PC-3 (cell line): Measurements from ENCODE around the gene USP14. TPM values are rescaled to one million over a fixed set of nuclear protein-coding genes. Genes with fewer than 3 reads are reported as not detected.

Experiments
- ATAC-seq: fragments of 200-7000 bp; cut with Tn5 transposase; 2 replicates; pipeline ENCODE4 v1.9.1; 2020; ENCODE audit warnings: mild to moderate bottlenecking, moderate library complexity
- BruUV-seq: library from RNA; stranded (reverse); fragments of 400-500 nt; replicated peaks from 2 replicates; lab custom pipeline; 2021; lab: Mats Ljungman, UMichigan
- CTCF ChIA-PET: fragments of 300-600 bp; sonication (Branson Sonifier 250); formaldehyde crosslinking; loops from one replicate; lab custom pipeline; 2022; ENCODE audit warnings: antibody characterized with exemption; lab: Charles Lee
- POLR2A ChIA-PET: fragments of 300-600 bp; sonication (Branson Sonifier 250); formaldehyde crosslinking; loops from one replicate; lab custom pipeline; 2022; ENCODE audit warnings: antibody characterized with exemption; ENCODE audit not compliant: unreplicated experiment; lab: Charles Lee
- DNase-seq: peaks from one replicate; pipeline ENCODE4 v3.0.0-alpha.2; 2015
- H2AFZ ChIP-seq: fragments of 300-600 bp; sonication (generic); 2 replicates; pipeline ENCODE4 v1.6.0; 2016; ENCODE audit warnings: antibody characterized with exemption, low read length
- H3F3A ChIP-seq: fragments of 300-600 bp; sonication (generic); one replicate; pipeline ENCODE4 v1.6.0; 2017; ENCODE audit warnings: antibody characterized with exemption, low read length, control low read depth, mild to moderate bottlenecking; ENCODE audit not compliant: unreplicated experiment
- H3K27ac ChIP-seq: fragments of 300-600 bp; sonication (generic); 2 replicates; pipeline ENCODE4 v1.5.1; 2016; ENCODE audit warnings: mild to moderate bottlenecking, low read length
- H3K27me3 ChIP-seq: fragments of 300-600 bp; sonication (generic); 2 replicates; pipeline ENCODE4 v1.6.1; 2016; ENCODE audit warnings: low read length, mixed read lengths
- H3K36me3 ChIP-seq: fragments of 300-600 bp; sonication (generic); 2 replicates; pipeline ENCODE4 v1.6.1; 2016; ENCODE audit warnings: low read depth, mixed run types, low read length, mixed read lengths
- H3K4me1 ChIP-seq: fragments of 300-600 bp; sonication (generic); 2 replicates; pipeline ENCODE4 v1.5.1; 2016; ENCODE audit warnings: low read length; ENCODE audit not compliant: insufficient read depth
- H3K4me2 ChIP-seq: fragments of 300-600 bp; sonication (generic); 2 replicates; pipeline ENCODE4 v1.6.0; 2016; ENCODE audit warnings: low read length
- H3K4me3 ChIP-seq: fragments of 300-600 bp; sonication (generic); 2 replicates; pipeline ENCODE4 v1.5.1; 2016; ENCODE audit warnings: mild to moderate bottlenecking, low read length, mixed read lengths
- H3K79me2 ChIP-seq: fragments of 300-600 bp; sonication (generic); 2 replicates; pipeline ENCODE4 v1.6.1; 2017; ENCODE audit warnings: low read length, mixed read lengths
- H3K9ac ChIP-seq: fragments of 300-600 bp; sonication (generic); 2 replicates; pipeline ENCODE4 v1.6.0; 2016; ENCODE audit warnings: mild to moderate bottlenecking, low read length
- H3K9me2 ChIP-seq: fragments of 300-600 bp; sonication (generic); replicated peaks from 2 replicates; pipeline ENCODE4 v1.6.1; 2016; ENCODE audit warnings: mixed run types, low read length, mixed read lengths
- H3K9me3 ChIP-seq: fragments of 300-600 bp; sonication (generic); 2 replicates; pipeline ENCODE4 v1.6.1; 2016; ENCODE audit warnings: low read length, mixed read lengths
- H4K20me1 ChIP-seq: fragments of 300-600 bp; sonication (generic); 2 replicates; pipeline ENCODE4 v1.6.1; 2016; ENCODE audit warnings: low read length, mixed read lengths
- CTCF ChIP-seq: fragments of 300-600 bp; sonication (generic); conservative IDR thresholded peaks from 2 replicates; pipeline ENCODE4 v1.5.1; 2017; ENCODE audit warnings: antibody characterized with exemption, low read depth, mild to moderate bottlenecking, low read length
- EZH2 ChIP-seq: fragments of 300-600 bp; sonication (generic); IDR thresholded peaks from one replicate; pipeline ENCODE4 v1.6.1; 2017; ENCODE audit warnings: antibody characterized with exemption, mild to moderate bottlenecking, low read length; ENCODE audit not compliant: unreplicated experiment
- EZH2phosphoT487 ChIP-seq: fragments of 300-600 bp; sonication (generic); IDR thresholded peaks from 2 replicates; pipeline ENCODE4 v1.6.1; 2018; ENCODE audit warnings: mild to moderate bottlenecking, antibody characterized with exemption, low read length, borderline replicate concordance
- intact Hi-C: fragments of 100-400 bp; cut with micrococcal nuclease; formaldehyde crosslinking; loops from 2 replicates; pipeline ENCODE4 v1.9.0; 2023
- total RNA-seq: library from RNA; depleted of rRNA; stranded (reverse); fragments of >200 nt; gene quantifications from 2 replicates; pipeline ENCODE4 v1.2.3, GENCODE V29; 2014

The USP14 gene
- total RNA-seq, 1 experiment from 2014 or later, result 30.7 TPM

GRCh38 chr18:135045-135444, 23.3 kb upstream of the USP14 start:
- CTCF ChIA-PET, result no interaction called here
- DNase-seq (no peak), ATAC-seq (no peak)
- intact Hi-C loops, result no loop called here
- no TSS peak for BruUV-seq
- Histone ChIP-seq H3K4me1 (no peaks in the 10 kb centered on the region), H3K27me3 (no peaks in the 10 kb centered on the region), H3K79me2 (no peaks in the 10 kb centered on the region), H4K20me1 (no peaks in the 10 kb centered on the region), H3K4me2 (no peak overlapping the region), H3K9me3 (no peaks in the 10 kb centered on the region), H3K27ac (no peak overlapping the region), H3K9me2 (no peaks in the 10 kb centered on the region), H3K9ac (no peak overlapping the region), H2AFZ (no peak overlapping the region), H3F3A (no peaks in the 10 kb centered on the region), H3K36me3 (no peaks in the 10 kb centered on the region), H3K4me3 (no peak overlapping the region)
- POLR2A ChIA-PET, result no interaction called here
- TF ChIP-seq EZH2phosphoT487 (no peak), CTCF (no peak), EZH2 (no peak)

- ChIA-PET CTCF (interaction anchor here (0.6 kb wide), 1 partner anchor 319 kb away, joined by 5 read pairs; no protein-coding TSS in a partner anchor), POLR2A (no interaction called here)
- no TSS peak for BruUV-seq
- no peaks in the 10 kb centered on the region for H3K27me3 ChIP-seq
- H3K9me2 ChIP-seq, result no peaks in the 10 kb centered on the region
- H3K9me3 ChIP-seq, result no peaks in the 10 kb centered on the region
- no peak for TF ChIP-seq CTCF
- no peak for TF ChIP-seq EZH2
- no peak for TF ChIP-seq EZH2phosphoT487
- H3K4me3 ChIP-seq, result no peak overlapping the region
- no peak overlapping the region for H2AFZ ChIP-seq
- H3K9ac ChIP-seq, result no peak overlapping the region
- DNase-seq (no peak), ATAC-seq (no peak)
- no peaks in the 10 kb centered on the region for H3K4me1 ChIP-seq
- no peaks in the 10 kb centered on the region for H4K20me1 ChIP-seq
- intact Hi-C loops, result no loop called here
- no peak overlapping the region for H3K4me2 ChIP-seq
- H3K27ac ChIP-seq, result no peak overlapping the region
- H3K36me3 ChIP-seq, result no peaks in the 10 kb centered on the region
- no peaks in the 10 kb centered on the region for H3F3A ChIP-seq
- H3K79me2 ChIP-seq, result no peaks in the 10 kb centered on the region
These were observed 21.9 kb upstream of the USP14 start for GRCh38 chr18:136433-136832.

- Histone ChIP-seq H3K27ac (no peak overlapping the region), H3K79me2 (no peaks in the 10 kb centered on the region), H3K4me3 (no peak overlapping the region), H3K4me1 (no peaks in the 10 kb centered on the region), H3K9me3 (no peaks in the 10 kb centered on the region), H3K4me2 (no peak overlapping the region), H3F3A (no peaks in the 10 kb centered on the region), H3K27me3 (no peaks in the 10 kb centered on the region), H3K36me3 (no peaks in the 10 kb centered on the region), H4K20me1 (no peaks in the 10 kb centered on the region), H3K9ac (no peak overlapping the region), H2AFZ (no peak overlapping the region), H3K9me2 (no peaks in the 10 kb centered on the region)
- DNase-seq (no peak), ATAC-seq (no peak)
- intact Hi-C loops, result no loop called here
- CTCF ChIA-PET, result no interaction called here
- POLR2A ChIA-PET, result no interaction called here
- no TSS peak for BruUV-seq
- TF ChIP-seq EZH2phosphoT487 (no peak), CTCF (no peak), EZH2 (no peak)
These were observed 21.0 kb upstream of the USP14 start for GRCh38 chr18:137327-137726.
